Dermis blood vessel endothelial cell (primary cell): ENCODE data around the gene SLC22A23. TPM values are rescaled to one million over a fixed set of nuclear protein-coding genes. Genes with fewer than 3 reads are reported as not detected.

ENCODE experiments used
- DNase-seq: peaks from one replicate; pipeline ENCODE4 v3.0.0; 2010
- total RNA-seq: library from RNA; depleted of rRNA; stranded (reverse); fragments of >200 nt; gene quantifications from 2 replicates; pipeline ENCODE4 v1.2.3, GENCODE V29; 2014

The SLC22A23 gene
- total RNA-seq, 1 donor from 2014 or later = 58.5 TPM

DNA sequence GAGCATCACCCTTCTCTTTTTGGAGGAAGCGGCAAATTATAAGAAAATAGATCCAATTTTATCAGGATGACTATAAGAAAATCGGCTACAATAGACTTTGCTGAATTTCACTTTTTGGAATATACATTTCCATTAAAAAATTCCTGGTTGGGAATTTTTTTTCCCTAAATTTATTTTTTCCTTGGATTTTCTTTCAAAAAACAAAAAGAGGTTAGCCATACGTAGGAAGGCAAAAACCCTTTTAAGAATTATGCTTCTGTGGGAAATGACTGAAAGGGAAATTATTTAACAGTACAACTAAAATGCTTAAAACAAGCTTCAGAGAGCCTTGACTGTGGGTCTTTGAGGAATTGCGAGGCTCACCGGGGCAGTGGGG, 86.9 kb downstream of the SLC22A23 start:
- no peak for DNase-seq

DNA sequence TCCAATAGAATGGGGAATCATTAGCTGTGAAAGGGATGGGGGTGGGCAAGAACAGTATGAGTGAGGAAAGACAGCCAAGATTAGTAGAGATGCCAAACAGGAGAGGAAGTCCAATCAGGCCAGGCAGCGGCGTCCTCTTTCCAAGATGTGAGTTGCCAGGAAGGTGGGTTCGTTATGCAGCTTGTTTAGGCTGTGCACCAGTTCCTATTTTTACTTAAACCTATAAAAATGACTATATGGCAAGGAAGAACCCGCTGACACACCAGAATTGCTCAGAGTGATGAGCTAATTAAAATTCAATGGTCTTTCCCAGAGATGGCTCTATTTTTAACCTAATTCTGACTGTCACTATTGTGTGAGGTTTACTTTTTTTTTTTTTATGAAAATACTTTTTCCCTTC, 88.2 kb downstream of the SLC22A23 start:
- DNase-seq = peak; percentile 24

DNA sequence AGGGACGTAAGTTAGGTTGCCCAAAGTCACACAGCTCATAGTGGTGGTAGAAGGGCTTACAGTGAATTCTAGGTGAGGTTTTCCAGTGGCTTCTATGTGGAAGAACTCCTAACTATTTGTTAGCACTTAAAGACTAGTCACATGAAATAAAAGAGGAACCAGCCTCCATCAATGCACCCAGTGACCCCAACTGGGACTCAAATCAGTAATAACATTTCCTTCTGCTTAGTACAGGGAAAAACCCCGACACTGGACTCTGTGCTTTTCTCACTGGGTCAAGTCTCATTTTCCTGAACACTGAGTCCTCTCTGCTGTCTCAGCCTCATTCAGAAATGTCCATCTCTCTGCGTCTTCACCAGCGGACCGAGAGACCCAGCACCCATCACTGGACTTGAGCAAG, 89.2 kb downstream of the SLC22A23 start:
- DNase-seq = no peak

DNA sequence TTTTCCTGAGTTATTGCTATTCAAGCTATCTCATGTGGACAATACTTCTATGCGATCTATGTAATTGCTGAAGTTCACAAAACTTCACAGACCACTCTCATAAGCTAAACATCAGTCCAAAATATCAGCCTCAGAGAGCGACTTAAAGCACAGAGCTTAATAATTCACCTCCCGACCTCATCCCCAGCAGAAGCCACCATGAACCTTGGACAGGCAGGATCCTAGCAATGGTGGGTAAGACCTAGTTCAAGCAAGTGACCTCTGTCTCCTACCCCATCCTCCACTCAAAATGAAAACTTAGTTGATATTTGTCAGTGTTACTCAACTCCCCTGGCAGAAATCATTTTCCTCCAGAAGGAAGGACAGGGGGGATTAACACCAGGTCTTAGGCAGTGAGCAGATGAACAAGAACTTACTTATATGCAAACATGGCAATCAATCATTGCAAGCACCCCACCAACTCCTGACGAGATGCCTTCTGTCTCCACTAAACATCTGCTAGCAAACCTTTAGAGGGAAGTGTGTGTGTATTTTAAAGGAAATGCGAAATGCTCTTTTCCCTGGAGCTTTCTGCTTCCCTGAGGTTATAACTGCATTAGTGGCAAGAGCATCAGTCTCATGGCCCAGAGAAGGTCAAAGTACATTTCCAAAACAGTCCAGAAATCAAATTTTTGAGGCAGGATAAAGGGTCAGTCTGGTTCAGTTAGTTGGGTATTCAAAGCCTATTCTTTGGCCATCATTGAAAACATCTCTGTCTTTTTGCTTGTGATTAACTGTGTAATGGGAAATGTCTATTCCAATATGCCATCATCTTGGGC, 90.0 kb downstream of the SLC22A23 start:
- DNase-seq = no peak

DNA sequence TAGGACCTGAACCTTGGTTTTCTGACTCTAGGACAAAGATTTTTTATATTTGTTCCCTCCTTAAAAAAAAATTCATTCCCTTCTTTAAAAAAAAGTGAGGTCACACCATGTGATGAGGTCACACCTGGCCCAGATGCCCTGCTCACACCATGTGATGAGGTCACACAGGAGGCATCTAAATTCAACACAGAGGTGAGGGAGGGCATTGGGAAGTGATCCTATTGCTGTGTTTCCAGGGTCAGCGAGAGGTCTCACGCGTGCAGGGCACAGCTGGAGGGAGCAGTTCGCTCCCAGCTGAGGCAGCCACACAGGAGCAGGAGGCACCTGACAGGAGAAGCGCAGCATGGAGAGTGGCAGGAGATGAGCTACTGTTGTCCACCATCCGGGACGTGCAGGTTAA, 92.5 kb downstream of the SLC22A23 start:
- DNase-seq = no peak

DNA sequence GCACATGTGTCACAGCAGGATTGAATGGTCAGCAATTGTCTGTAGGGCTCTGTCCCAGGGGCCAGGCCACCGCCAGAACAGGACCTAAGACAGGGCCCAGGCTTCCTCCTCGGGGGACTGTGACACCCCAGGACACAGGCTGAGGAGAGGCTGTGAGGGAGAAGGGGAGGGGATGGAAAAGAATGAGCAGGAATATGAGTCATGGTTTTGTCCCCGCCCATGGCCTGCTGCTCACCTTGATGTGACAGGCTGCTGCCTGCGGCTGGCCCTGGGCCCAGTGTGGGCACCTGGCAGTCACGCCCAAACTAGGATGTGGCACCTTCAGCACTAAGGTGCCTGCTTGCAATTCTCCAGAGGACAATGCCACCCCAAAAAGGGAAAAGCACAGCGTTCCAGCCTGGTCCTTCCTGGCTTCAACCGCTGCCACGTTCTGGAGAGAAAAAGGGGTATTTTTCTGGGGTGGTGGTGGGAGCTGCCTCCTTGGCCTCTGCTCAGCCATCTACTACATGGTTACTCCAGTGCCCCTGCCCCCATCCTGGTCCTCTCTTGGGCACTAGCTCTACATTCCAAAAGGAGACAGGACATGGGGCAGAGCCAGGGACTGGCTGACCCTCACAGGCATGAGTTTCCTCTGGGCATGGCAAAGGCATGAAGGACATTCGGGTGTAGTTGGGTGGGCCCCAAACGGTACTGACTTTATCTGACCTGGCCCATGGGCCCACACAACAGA, 93.4 kb downstream of the SLC22A23 start:
- no peak for DNase-seq

DNA sequence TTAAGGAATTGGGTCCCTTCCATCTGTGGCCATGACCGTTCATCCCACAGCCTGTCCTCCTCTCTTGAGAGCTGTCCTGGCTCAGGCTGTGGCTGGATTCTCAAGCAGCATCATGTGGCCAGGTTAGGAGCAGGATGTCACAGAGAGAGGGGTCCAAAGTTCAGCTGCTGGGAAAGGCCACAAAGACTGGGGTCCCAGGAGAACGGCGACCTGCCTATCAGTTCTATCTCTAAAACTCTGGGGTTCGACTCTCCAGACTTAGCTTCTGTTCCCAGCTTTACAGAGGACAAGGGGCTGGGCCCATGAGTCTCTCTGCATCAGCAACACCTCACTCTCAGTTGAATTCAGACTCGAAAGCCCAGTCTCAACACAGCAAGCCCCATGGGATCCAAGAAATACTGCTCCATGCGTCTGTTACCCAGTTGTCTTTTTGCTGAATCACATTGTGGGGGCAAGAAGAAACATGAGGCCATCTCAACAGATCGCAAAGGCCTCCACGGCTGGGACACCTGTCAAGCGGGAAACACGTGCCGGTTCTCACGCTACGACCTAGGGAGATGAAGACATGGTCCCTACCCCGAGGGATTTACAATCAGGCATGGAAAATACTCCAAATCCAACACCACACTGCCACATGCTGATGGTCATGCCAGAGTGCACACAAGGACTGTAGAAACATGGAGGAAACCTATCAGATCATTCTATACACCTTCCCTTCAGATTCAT, 95.4 kb downstream of the SLC22A23 start:
- no peak for DNase-seq

DNA sequence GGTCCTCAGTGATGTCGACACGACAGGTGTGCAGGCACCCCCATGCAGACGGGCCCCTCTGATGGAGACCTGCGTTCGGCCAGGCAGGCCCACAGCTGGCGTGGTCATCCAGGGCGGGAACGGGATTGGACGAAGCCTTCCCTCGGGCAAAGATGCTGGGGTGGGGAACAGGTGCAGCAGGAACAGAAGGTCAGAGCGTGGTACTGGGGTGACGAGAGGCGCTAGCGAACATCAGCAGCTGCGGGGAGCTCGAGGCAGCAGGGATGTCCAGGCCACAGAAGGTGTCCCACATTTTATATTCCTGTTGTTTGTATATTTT, 96.2 kb downstream of the SLC22A23 start:
- no peak for DNase-seq

DNA sequence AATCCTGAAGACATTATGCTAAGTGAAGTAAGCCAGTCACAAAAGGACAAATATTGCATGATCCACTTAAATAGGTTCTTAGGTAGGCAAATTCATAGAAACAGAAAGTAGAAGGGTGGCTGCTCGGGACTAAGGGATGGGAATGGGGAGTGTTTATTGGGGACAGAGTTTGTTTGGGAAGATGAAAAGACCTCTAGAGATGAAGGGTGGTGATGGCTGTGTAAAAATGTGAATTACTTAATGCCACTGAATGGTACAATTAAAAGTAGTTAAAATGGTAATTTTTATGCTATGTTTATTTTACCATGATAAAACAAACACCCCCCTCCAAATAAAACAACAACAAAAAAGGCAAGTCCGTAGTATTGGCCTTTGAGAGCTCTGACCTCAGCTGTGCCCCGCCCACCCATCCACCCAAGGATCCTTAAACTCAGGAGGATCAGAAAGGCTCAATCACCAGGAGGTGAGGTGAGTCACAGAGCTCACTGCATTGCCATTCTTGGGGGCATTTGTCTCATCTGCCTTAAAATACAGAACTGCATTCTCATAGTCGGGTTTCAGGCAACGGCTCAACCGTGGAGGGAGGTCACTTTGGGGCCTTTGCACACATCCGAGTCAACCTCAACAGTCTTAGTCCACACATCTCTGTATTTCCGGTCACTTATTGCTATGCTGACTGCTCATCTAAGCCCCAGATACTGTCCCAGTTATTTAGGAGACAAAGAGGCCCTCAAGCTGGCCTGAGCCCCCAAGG, 96.7 kb downstream of the SLC22A23 start:
- no peak for DNase-seq

DNA sequence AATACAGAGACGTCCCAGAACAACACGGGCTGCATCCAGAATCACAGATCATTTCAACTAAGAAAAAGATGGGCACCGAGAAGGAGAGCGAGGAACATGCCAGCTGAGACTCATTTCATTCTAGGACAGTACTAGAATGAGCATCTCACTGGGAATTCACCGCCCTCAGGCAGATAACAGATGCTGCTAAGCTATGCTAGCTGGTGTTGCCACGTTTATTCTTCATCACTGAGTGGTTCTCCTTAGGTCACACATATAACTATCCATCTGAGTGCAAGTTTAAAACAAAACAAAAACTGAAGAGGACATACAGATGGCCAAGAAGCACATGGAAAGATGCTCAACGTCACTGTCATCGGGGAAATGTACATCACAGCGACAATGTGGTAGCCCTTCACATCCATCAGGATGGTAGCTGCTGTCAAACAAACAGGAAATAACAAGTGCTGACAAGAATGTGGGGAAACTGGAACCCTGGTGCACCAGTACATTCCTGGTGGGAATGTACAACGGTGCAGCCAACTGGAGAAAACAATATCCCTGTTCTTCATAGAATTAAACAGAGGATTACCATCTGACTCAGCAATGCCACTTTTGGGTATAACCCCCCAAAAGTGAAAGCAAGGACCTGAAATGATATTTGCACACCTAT, 97.6 kb downstream of the SLC22A23 start:
- DNase-seq = no peak

DNA sequence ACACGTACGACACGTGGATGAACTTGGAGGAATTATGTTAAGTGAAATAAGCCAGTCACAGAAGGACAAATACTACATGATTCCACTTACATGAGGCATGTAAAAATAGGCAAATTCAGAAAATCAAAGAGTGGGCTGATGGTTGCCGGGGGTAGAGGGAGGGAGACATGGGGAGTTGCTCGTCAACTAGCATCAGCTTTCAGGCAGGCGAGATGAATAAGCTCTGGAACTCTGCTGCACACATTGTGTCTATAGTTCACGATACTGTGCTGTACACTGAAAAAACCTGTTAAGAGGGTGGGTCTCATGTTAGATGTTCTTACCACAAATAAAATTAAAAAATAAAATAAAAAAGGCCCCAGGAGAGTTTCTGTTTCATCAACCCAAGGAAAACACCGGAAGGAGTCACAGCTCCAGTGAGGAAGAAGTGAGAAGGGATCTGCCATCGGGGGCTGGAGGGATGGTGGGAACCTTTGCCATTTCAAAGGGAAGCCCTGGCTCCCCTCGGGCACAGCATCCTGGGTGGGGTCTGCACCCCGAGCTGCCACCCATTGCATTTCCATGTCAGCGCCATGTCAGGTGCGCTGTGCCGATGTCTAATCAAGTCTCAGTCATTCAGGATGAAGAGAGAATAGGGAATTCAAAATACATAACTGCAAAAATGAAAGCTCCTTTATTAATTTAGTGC, 98.3 kb downstream of the SLC22A23 start:
- no peak for DNase-seq

DNA sequence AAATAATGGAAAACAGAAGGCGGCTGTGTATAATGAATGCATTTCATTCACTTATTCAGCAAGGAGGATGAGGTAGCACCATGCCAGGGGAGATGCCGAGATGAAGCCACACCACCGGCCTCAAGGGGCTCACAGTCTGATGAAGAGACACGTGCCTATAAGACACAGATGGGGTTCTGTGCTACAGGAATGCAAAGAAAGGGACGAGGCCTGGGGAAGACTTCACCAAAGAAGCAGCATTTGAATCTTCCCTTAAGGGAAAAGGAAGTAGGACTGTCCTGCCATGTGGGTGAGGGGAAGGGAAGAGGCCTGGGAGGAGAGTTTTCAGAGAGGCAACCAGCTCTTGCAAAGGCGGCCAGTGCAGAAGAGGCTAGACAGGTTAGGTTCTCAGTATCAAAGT, 99.2 kb downstream of the SLC22A23 start:
- no peak for DNase-seq

DNA sequence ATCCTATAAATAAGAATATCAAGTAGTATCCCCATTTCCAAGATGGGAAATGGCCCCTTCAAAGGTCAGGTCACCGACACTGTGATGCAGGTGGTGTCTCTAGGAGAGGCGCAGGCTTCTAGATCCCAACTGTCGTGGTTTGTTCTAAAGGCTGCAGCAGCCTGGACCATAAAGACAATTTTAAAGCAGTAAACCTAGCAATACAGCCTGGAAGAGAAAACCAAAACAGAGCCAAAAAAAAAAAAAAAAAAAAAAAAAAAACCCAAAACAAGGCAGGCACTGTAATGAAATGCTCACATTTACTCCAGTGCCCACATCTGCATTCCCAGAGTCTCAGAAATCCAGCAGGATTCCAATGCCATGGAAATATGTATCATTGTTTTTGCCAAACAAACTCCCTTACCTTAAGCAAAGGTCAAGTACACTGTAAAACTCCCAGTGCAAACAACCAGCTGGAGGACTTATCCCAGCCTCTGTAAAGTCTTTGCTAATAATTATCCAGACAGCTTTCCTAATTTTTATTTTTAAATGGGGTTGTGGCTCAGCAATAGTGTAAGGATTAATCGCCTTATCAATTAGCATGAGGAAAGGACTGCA, 99.9 kb downstream of the SLC22A23 start:
- peak; percentile 27 for DNase-seq

DNA sequence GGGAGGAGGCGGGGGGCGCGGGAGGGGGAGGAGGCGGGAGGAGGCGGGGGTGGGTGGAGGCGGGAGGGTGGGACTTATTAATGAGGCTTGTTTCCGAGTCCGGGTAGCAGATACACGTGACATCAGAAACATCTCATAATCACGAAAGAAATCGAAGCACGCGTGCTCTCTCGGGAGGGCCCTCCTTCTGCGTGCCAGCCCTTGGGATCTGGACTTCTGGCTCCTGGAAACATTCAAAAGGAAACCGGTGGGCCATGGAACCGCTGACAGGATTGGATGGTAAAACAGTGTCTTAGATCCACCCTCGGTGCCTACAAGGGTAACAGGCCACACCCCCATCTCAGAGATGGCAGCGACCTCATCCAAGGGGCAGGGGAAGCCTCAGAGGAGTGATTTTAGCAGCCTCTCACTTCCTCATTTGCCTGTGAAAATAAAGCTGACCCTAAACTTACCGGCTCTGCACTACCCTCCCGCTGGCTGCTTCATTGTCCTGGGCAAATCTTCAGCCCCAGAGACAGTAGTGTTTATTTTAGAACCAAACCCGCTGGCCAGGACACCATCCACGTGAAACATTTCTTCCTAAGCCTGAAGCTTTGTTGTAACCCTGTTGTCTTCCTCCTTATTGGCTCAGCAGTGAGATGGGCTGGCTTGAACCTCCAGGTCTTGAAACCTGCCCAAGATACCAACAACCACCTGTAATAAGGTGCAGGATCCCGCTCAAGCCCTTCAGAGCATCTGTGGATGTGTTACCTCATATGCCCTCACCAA, 100.6 kb downstream of the SLC22A23 start:
- peak; percentile 80 for DNase-seq

DNA sequence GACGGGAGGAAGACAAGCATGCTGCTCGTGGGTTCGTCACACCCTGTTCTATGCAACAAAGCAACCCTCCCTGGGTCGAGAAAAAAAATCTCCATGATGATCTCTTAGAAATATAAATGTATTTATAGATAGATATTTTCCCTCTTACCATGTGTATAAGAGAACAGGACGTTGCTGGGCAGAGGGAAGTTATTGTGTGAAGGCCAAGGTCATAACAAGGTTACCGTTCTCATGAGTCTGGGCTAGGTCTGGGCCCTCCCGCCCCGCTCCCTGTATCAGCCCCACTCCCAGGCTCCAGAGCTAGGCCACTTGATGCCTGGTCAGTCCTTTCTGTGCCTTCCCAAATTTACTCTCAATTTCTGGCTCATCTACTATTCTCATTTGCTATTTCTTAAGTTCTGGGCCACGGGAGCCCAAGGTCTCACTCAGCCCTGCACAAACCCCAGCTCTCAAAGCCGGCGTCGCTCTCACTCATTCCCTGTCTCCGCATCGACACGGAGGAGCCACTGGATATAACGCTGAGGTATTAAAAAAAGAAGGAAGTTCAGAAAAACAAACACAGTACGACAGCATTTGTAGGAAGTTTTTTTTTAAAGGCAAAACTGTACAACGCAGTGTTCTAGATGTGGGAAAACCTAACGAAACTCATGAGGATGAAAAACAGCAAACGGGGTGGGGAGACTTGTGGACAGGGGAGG, 101.3 kb downstream of the SLC22A23 start:
- peak; percentile 67 for DNase-seq

DNA sequence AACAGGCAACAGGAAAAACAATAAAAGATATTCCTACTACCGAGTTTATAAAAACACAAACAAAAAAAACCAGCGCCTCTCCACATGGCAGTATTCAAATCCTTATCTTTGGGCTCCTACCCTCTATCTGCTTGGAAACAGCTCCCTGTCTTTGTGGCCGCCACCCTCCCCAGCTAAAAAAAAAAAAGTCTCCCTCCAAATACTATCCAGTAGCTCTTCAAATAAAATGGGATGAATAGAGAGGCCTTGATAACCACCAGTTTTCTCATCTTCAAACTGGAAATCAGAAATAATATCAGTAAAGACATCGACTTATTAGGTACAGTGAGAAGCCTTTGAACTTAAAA, 101.9 kb downstream of the SLC22A23 start:
- DNase-seq = no peak

DNA sequence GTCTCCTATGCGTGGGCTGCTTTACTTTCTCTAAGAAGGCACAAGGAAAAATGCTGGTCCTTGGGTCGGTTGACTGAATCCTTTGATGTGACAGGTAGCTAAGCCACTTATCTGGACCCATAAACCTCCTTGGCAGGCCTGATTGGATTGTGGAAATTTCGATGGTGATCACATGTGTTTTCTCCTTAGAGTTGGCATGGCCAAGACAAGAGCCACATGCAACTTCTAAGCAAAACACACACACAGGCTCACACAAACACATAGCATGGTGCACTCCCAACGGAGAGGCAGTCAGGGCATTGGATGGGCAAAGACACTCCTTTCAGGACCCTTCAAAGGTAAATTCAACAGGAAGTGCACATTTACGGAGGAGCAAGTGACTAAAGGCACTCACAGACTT, 102.9 kb downstream of the SLC22A23 start:
- DNase-seq = no peak

DNA sequence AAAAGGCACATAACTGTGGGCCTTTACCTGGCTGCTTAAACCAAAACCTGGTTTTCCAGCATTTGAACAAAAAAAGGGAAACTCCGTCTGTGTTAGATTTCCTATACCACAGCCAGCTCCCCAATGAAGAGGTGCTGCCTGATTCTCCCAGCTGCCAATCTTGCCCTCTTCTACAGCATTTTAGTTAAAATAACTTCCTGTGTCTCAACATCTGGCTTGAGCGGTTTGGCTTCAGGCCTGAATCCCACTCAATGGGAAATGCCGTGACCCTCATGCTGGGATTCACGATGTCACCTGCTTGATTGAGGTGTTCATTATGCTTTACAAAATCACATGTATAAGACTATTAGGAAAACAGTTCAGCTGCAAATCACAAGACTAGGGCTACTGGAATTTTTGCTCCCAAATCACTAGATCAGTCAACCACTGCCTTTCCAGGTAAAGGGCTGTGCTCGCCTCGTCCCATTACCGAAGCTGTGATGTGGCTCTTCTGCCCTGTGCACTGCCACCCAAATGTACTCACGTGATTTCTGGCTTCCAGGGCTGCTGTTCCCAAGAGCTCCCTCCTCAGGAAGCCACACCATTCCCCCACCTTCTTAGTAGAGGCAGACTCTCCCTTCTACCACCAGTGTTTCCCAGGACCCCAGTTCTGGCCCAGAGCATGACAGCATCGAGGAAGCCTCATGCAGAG, 103.5 kb downstream of the SLC22A23 start:
- no peak for DNase-seq

DNA sequence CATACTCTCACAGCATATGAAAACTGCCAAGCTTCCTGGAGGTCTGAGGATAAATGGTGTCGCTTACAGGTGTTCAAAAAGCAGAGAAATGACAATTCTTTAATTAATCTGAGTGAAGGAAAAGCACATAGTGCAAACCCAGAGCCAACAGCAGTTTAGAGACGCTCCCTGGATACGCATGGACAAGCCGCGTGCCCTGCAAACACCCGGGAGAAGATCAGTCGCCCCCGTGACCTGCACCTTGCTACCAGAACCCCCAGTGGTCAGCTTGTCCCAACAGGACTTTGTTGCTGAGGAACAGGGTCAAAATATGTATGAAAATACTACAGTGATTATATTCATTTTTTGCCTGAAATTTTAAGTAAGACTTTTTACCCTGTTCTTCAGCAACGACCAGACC, 104.2 kb downstream of the SLC22A23 start:
- DNase-seq = no peak
